GM12865 (cell line): ENCODE measurements around the gene MAST1.
"Not testable (repeated sequence)": the region's sequence is repeated elsewhere in the genome, so short reads cannot be mapped to it uniquely, and the experiment has no call there.

Source experiments
- DNase-seq: peaks from one replicate; pipeline ENCODE4 v3.0.0; 2010; ENCODE audit warnings: low read depth
- H3K4me3 ChIP-seq: 2 replicates; pipeline ENCODE4 v1.5.1; 2011; ENCODE audit warnings: mild to moderate bottlenecking, low read depth, low read length, control low read depth
- TF ChIP-seq, protein P1 (sequence below): IDR thresholded peaks from 2 replicates; pipeline ENCODE4 v1.5.1; 2011; ENCODE audit warnings: low read length, control low read depth, low read depth, inconsistent platforms; ENCODE audit not compliant: insufficient read depth; ENCODE audit errors: missing control alignments

The MAST1 gene

DNA sequence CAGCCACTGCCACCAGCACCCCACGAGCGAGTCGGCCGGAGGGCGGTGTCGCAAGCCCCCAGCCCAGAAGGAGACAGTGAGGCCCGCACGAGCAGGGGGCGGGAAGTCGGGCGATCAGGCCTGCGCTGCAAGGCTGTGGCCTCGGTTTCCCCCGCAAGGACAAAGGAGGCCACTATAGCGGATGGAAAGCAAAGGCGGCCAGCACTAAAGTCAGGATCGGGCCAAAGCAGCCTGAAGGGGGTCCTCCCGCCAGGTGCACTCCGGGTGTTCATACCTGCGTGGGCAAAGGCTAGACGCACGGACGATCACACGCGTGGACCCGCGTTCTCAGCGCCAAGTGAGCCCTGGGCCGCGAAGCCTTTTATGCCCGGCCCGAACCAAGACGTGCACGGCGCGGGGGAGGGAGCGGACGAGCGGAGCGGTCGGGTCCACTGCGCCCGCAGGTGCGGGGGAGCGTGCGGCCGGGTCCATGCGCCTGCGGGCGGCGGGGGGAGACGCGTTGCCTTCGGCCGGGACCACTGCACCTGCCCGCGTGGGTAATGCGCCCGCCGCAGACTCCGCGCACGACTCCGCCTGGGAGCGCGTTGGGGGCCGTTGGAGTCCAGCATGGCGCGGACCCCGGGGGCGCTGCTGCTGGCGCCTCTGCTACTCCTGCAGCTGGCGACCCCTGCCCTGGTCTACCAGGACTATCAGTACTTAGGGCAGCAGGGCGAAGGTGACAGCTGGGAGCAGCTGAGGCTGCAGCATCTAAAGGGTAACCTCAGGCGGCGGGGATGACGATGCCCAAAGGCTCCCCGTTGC lies 36.6 kb upstream of the MAST1 start, which contains the start of the genes PRDX2 and THSD8:
Gene PRDX2, minus strand, starts transcription at position 335 of the 801 bp plus-strand sequence. CDS start 539 bp downstream, outside the sequence.
Gene THSD8, plus strand, starts transcription at position 604 of the 801 bp plus-strand sequence. Its CDS starts 3 bp downstream, at position 607.
- peak within 1 kb of the TSS; percentile 60 for H3K4me3 ChIP-seq
- DNase-seq: peak; percentile 78
- TF ChIP-seq, protein P1, sequence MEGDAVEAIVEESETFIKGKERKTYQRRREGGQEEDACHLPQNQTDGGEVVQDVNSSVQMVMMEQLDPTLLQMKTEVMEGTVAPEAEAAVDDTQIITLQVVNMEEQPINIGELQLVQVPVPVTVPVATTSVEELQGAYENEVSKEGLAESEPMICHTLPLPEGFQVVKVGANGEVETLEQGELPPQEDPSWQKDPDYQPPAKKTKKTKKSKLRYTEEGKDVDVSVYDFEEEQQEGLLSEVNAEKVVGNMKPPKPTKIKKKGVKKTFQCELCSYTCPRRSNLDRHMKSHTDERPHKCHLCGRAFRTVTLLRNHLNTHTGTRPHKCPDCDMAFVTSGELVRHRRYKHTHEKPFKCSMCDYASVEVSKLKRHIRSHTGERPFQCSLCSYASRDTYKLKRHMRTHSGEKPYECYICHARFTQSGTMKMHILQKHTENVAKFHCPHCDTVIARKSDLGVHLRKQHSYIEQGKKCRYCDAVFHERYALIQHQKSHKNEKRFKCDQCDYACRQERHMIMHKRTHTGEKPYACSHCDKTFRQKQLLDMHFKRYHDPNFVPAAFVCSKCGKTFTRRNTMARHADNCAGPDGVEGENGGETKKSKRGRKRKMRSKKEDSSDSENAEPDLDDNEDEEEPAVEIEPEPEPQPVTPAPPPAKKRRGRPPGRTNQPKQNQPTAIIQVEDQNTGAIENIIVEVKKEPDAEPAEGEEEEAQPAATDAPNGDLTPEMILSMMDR: no peak

DNA sequence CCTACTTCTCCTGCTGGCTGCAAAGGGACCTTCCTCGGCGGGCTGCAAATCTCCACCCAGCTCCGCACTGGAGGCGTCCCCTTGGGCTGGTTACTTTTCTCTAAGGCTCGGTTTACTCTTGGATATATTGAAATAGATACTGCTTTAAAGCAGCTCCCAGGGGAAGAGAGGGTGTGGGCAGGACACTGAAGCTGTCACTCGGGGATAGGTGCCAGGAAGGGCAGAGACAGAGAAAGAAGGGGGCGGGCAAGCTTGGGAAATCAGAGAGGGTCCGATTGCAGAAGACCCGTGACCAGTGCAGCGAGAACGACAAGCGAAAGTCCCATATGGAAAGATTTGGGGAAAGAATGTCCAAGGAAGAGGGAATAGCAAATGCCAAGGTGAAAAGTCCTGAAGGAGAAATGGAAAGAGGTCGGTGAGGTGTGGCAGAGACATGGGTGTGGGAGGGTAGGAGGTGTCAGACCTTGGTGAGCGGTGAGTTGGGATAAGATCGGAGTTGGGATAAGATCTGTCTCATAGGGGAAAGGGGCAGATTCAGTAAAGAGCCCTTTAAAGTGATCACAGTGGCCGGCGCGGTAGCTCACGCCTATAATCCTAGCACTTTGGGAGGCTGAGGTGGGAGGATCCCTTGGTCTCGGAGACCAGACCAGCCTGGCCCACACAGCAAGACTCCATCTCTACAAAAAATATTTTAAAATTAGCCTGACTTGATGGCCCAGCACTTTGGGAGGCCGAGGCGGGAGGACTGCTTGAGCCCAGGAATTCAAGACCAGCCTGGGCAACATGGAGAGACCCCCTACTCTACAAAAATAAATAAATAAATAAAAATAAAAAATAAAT lies 35.8 kb upstream of the MAST1 start:
- no peak for DNase-seq
- TF ChIP-seq, protein P1: no peak
- H3K4me3 ChIP-seq: peak overlapping the region; percentile 60

GRCh38 chr19:12804051-12804450 lies 34.3 kb upstream of the MAST1 start:
- DNase-seq: no peak
- TF ChIP-seq, protein P1: no peak
- H3K4me3 ChIP-seq: no peak overlapping the region

GRCh38 chr19:12806242-12807081 lies 31.9 kb upstream of the MAST1 start, which contains the start of gene RNASEH2A:
Gene RNASEH2A, plus strand, starts transcription at chr19:12806584. Its CDS starts 90 bp downstream, at chr19:12806674.
- H3K4me3 ChIP-seq: peak within 1 kb of the TSS; percentile 88
- peak; percentile 96 for DNase-seq
- TF ChIP-seq, protein P1: peak; percentile 0

GRCh38 chr19:12815088-12815487 lies 23.2 kb upstream of the MAST1 start:
- TF ChIP-seq, protein P1: no peak
- no peak for DNase-seq
- H3K4me3 ChIP-seq: no peak overlapping the region

GRCh38 chr19:12817188-12817587 lies 21.1 kb upstream of the MAST1 start:
- not testable (repeated sequence) for DNase-seq, H3K4me3 ChIP-seq

DNA sequence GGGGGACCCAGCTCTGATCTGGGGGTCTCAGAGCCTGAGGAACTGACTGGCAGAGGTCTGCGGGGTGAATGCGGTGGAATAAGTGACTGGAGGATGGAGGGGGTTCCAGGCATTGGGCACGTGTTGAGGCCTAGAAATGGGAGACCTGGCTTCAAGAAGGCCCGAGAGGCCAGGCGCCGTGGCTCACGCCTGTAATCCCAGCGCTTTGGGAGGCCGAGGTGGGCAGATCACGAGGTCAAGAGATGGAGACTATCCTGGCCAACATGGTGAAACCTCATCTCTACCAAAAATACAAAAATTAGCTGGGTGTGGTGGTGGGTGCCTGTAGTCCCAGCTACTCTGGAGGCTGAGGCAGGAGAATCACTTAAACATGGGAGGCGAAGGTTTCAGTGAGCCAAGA lies 20.5 kb upstream of the MAST1 start:
- not testable (repeated sequence) for DNase-seq, H3K4me3 ChIP-seq
